Fibroblast of lung (primary cell): ENCODE results near the gene FAM133A. TPM values are rescaled to one million over a fixed set of nuclear protein-coding genes. Genes with fewer than 3 reads are reported as not detected.

Experiments
- DNase-seq, 2 donors: peaks; one replicate each; pipeline versions ENCODE4 v3.0.0 to v3.0.0-alpha.2; 2010; ENCODE audit warnings: low read depth in 2 of 2
- H2AFZ ChIP-seq: 2 replicates; pipeline ENCODE4 v1.5.1; 2012; ENCODE audit warnings: low read length, control low read depth, inconsistent platforms
- H3K27ac ChIP-seq: 2 replicates; pipeline ENCODE4 v1.5.1; 2011; ENCODE audit warnings: low read length, control low read depth; ENCODE audit not compliant: insufficient read depth
- H3K27me3 ChIP-seq: 2 replicates; pipeline ENCODE4 v1.5.1; 2011; ENCODE audit warnings: mild to moderate bottlenecking, low read length; ENCODE audit not compliant: control insufficient read depth, insufficient read depth
- H3K36me3 ChIP-seq: 2 replicates; pipeline ENCODE4 v1.5.1; 2011; ENCODE audit warnings: low read length; ENCODE audit not compliant: control insufficient read depth, insufficient read depth
- H3K4me1 ChIP-seq: 2 replicates; pipeline ENCODE4 v1.5.1; 2011; ENCODE audit warnings: low read length; ENCODE audit not compliant: control insufficient read depth, insufficient read depth; ENCODE audit errors: extremely low read depth
- H3K4me2 ChIP-seq: 2 replicates; pipeline ENCODE4 v1.5.1; 2011; ENCODE audit warnings: low read length, control low read depth; ENCODE audit not compliant: insufficient read depth; ENCODE audit errors: extremely low read depth
- H3K4me3 ChIP-seq, 4 experiments: fragments of 200-600 bp in 1 of 4; sonication (generic) in 1 of 4; replicated peaks in 1 of 4; 2 replicates each; pipeline ENCODE4 v1.5.1; 2011 to 2016; ENCODE audit warnings: low read length in 4 of 4, low read depth in 3 of 4, mild to moderate bottlenecking in 3 of 4, control low read depth in 2 of 4, inconsistent platforms in 1 of 4, mixed read lengths in 1 of 4; ENCODE audit not compliant: insufficient read depth in 1 of 4; ENCODE audit errors: control extremely low read depth in 1 of 4
- H3K79me2 ChIP-seq: 2 replicates; pipeline ENCODE4 v1.5.1; 2012; ENCODE audit warnings: mild to moderate bottlenecking, low read length, inconsistent platforms; ENCODE audit not compliant: control insufficient read depth, insufficient read depth
- H3K9ac ChIP-seq: 2 replicates; pipeline ENCODE4 v1.5.1; 2011; ENCODE audit warnings: mild to moderate bottlenecking, low read length, control low read depth; ENCODE audit not compliant: insufficient read depth
- H3K9me3 ChIP-seq: 2 replicates; pipeline ENCODE4 v1.5.1; 2012; ENCODE audit warnings: low read depth, low read length; ENCODE audit not compliant: control insufficient read depth, insufficient read depth
- H4K20me1 ChIP-seq: 2 replicates; pipeline ENCODE4 v1.5.1; 2011; ENCODE audit warnings: low read length; ENCODE audit not compliant: control insufficient read depth, insufficient read depth; ENCODE audit errors: extremely low read depth
- EZH2 ChIP-seq: IDR thresholded peaks from 2 replicates; pipeline ENCODE4 v1.5.1; 2012; ENCODE audit warnings: low read length, control low read depth, mild to moderate bottlenecking; ENCODE audit errors: missing control alignments
- polyA minus RNA-seq: library from RNA; depleted of rRNA, polyadenylated mRNA; stranded (reverse); fragments of >200 nt; gene quantifications from 2 replicates; pipeline ENCODE4 v1.2.3, GENCODE V29; 2011; ENCODE audit warnings: low replicate concordance
- polyA plus RNA-seq, 2 donors: library from polyadenylated mRNA; depleted of rRNA in 1 of 2; stranded (reverse) in 1 of 2; unstranded in 1 of 2; fragments of >200 nt; gene quantifications; 2 replicates each; pipeline ENCODE4 v1.2.1, GENCODE V29; 2011 to 2012; ENCODE audit warnings: missing spikeins in 1 of 2
- total RNA-seq: library from RNA; depleted of rRNA; stranded (reverse); fragments of >200 nt; gene quantifications from 2 replicates; pipeline ENCODE4 v1.2.1, GENCODE V29; 2014
- TF ChIP-seq, protein P1 (sequence below), 2 donors: IDR thresholded peaks in 1 of 2; conservative IDR thresholded peaks in 1 of 2; 1 replicate in 1 of 2; 2 replicates in 1 of 2; pipeline ENCODE4 v1.5.1; 2011 to 2012; ENCODE audit warnings: low read length in 2 of 2, control low read depth in 1 of 2, inconsistent platforms in 1 of 2, low read depth in 1 of 2, mild to moderate bottlenecking in 1 of 2

Gene FAM133A
- total RNA-seq (0.17 TPM in 1 of 2 replicates, not detected in the other), polyA plus RNA-seq (0.03 and 0.06 TPM in 2 replicates), polyA minus RNA-seq (not detected in 2 replicates)
- 0.06 TPM in 1 of 2 replicates, not detected in the other for polyA plus RNA-seq (2012)

DNA sequence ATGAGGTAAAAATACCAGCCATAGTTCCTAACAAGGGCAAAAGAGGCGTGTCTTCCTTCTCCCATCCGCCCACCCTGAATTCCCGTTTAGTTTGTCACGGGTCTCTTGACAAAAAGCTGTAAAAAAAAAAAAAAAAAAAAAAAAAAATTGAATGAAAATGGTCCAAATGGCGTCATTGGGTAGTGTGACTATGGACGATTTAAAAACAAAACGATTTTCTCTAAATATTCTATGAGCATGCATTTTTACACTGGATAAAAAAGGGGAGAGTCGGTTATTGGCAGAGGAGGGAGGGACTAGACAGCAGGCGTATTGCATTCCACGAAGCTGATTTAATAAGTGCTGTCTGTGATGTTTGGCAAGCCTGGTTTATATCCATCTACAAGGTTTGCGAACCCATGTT is at the start of gene FAM133A:
Gene FAM133A, plus strand, starts transcription at position 338 of the 403 bp plus-strand sequence. CDS start 35,214 bp downstream, outside the sequence.
- DNase-seq = peak; percentile 6 to 73
- Histone ChIP-seq H2AFZ (peak within 1 kb of the TSS; percentile 84), H3K36me3 (no peaks in the 10 kb centered on the region), H3K27me3 (no peaks in the 10 kb centered on the region), H3K4me3 (peak within 1 kb of the TSS; percentile 38 to 67 (median 54)), H3K27ac (peak within 1 kb of the TSS; percentile 54), H3K9me3 (no peaks in the 10 kb centered on the region), H3K9ac (peak within 1 kb of the TSS; percentile 44), H4K20me1 (no peaks in the 10 kb centered on the region), H3K79me2 (no peaks in the 10 kb centered on the region), H3K4me1 (no peaks in the 10 kb centered on the region), H3K4me2 (peak within 1 kb of the TSS; percentile 71)
- no peak for TF ChIP-seq EZH2
- TF ChIP-seq, protein P1, sequence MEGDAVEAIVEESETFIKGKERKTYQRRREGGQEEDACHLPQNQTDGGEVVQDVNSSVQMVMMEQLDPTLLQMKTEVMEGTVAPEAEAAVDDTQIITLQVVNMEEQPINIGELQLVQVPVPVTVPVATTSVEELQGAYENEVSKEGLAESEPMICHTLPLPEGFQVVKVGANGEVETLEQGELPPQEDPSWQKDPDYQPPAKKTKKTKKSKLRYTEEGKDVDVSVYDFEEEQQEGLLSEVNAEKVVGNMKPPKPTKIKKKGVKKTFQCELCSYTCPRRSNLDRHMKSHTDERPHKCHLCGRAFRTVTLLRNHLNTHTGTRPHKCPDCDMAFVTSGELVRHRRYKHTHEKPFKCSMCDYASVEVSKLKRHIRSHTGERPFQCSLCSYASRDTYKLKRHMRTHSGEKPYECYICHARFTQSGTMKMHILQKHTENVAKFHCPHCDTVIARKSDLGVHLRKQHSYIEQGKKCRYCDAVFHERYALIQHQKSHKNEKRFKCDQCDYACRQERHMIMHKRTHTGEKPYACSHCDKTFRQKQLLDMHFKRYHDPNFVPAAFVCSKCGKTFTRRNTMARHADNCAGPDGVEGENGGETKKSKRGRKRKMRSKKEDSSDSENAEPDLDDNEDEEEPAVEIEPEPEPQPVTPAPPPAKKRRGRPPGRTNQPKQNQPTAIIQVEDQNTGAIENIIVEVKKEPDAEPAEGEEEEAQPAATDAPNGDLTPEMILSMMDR (conservative IDR thresholded peaks at IDR 0.05 in 1 of 2, IDR thresholded peaks at IDR 0.05 in 1 of 2; ENCODE audit: low read depth in 1 of 2, low read length in 2 of 2) = no peak

DNA sequence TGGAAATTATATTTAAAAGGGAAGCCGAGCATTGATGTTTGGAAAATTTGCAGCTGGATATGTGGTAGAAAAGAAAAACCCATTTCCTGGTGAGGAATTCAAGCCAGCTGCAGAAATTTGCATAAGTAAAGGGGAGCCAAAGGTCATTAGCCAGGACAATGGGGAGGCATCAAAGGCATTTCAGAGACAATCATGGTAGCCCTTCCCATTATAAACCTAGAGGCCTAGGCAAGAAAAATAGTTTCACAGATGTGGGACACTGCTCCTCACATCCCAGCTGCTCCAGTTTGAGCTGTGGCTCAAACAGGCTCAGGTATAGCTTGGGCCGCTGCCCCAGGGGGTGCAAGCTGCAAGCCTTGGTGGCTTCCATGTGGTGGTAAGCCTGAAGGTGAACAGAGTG is 36.4 kb upstream of the FAM133A start:
- Histone ChIP-seq H3K9ac (no peak overlapping the region), H3K27ac (no peak overlapping the region), H3K79me2 (no peaks in the 10 kb centered on the region), H3K9me3 (no peaks in the 10 kb centered on the region), H2AFZ (no peak overlapping the region), H3K36me3 (no peaks in the 10 kb centered on the region), H3K27me3 (no peaks in the 10 kb centered on the region), H4K20me1 (no peaks in the 10 kb centered on the region), H3K4me1 (no peaks in the 10 kb centered on the region), H3K4me2 (no peak overlapping the region), H3K4me3 (no peak overlapping the region)
- no peak for DNase-seq
- TF ChIP-seq, protein P1 (conservative IDR thresholded peaks at IDR 0.05 in 1 of 2, IDR thresholded peaks at IDR 0.05 in 1 of 2; ENCODE audit: low read depth in 1 of 2, low read length in 2 of 2) = no peak

DNA sequence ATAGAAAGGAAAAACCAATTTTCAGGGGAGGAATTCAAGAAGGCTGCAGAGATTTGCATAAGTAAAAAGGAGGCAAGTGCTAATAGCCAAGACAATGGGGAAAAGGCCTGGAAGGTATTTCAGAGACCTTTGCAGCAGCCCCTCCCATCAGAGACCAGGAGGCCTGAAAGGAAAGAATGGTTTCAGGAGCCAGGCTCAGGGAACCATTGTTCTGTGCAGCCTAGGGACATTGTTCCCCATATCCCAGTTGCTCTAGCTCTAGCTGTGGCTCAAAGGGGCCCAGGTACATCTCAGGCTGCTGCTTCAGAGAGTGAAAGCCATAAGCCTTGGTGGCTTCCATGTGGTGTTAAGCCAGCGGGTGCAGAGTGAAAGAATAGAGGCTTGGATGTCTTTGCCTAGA is 24.6 kb upstream of the FAM133A start:
- Histone ChIP-seq H3K4me3 (no peak overlapping the region), H3K9ac (no peak overlapping the region), H2AFZ (no peak overlapping the region), H3K27ac (no peak overlapping the region), H3K4me2 (no peak overlapping the region), H3K79me2 (no peaks in the 10 kb centered on the region), H4K20me1 (no peaks in the 10 kb centered on the region), H3K9me3 (no peaks in the 10 kb centered on the region), H3K27me3 (no peaks in the 10 kb centered on the region), H3K4me1 (no peaks in the 10 kb centered on the region), H3K36me3 (no peaks in the 10 kb centered on the region)
- TF ChIP-seq, protein P1 (conservative IDR thresholded peaks at IDR 0.05 in 1 of 2, IDR thresholded peaks at IDR 0.05 in 1 of 2; ENCODE audit: low read depth in 1 of 2, low read length in 2 of 2) = no peak
- TF ChIP-seq EZH2 = no peak
- DNase-seq = no peak
